ENCODE results near the gene MROH7. TPM values are rescaled to one million over a fixed set of nuclear protein-coding genes. Genes with fewer than 3 reads are reported as not detected.

The MROH7 gene
- polyA plus RNA-seq, 3 donors, result 1.1 TPM; not detected in 2

DNA sequence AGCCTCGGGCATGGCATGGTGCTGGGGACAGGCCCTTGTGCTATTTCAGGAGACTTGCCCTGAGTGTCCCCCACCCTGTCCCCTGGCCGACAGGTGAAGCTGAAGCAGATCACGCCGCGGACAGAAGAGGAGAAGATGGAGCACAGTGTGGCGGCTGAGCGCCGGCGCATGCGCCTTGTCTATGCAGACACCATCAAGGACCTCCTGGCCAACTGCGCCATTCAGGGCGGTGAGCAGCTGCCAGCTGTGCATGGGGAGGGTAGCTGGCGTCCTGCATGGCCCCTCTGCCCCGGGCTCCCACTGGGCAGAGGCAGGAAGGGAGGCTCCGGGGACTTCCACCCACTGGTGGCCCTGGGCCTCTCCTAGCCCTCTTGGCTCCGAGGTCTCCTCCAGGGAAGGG lies 47.1 kb upstream of the MROH7 start:
- Histone ChIP-seq H3K79me2 (ENCODE audit: insufficient read depth, low read length) (no peaks in the 10 kb centered on the region), H3K27me3 (ENCODE audit: control insufficient read depth in 2 of 2, insufficient read depth in 2 of 2, low read length in 2 of 2) (no peaks in the 10 kb centered on the region), H3K4me3 (replicated peaks in 1 of 3; ENCODE audit: low read depth in 2 of 3, low read length in 3 of 3) (no peak overlapping the region), H3K9ac (ENCODE audit: insufficient read depth, low read length, poor library complexity, severe bottlenecking) (no peak overlapping the region), H3K9me3 (replicated peaks in 1 of 2; ENCODE audit: control insufficient read depth in 1 of 2, insufficient read depth in 1 of 2, low read length in 2 of 2) (no peaks in the 10 kb centered on the region), H2AFZ (ENCODE audit: insufficient read depth, low read depth, low read length, poor library complexity, severe bottlenecking) (no peak overlapping the region), H3K36me3 (replicated peaks in 1 of 2; ENCODE audit: control insufficient read depth in 1 of 2, insufficient read depth in 2 of 2, low read length in 2 of 2) (no peaks in the 10 kb centered on the region), H4K20me1 (ENCODE audit: insufficient read depth, low read length) (no peaks in the 10 kb centered on the region), H3K27ac (ENCODE audit: low read depth in 1 of 2, low read length in 2 of 2) (no peak overlapping the region), H3K4me2 (replicated peaks; ENCODE audit: extremely low read depth, low read length, poor library complexity, severe bottlenecking) (no peak overlapping the region), H3K4me1 (ENCODE audit: control insufficient read depth in 1 of 2, insufficient read depth in 2 of 2, low read length in 2 of 2) (no peaks in the 10 kb centered on the region)
- intact Hi-C loops (cut with micrococcal nuclease), result no loop called here
- H3K9me3 Mint-ChIP-seq, result no peaks in the 10 kb centered on the region
- WGBS (ENCODE audit: insufficient coverage), result 86% methylated on average over 9 of the region's 16 CpGs
- H3K4me3 Mint-ChIP-seq, result no peak overlapping the region
- H3K36me3 Mint-ChIP-seq, result peaks cover 12 to 33% of the 10 kb centered on the region in 2 donors
- peaks cover 0 to 1% (median 0%) of the 10 kb centered on the region in 3 donors for H3K27me3 Mint-ChIP-seq (ENCODE audit: low read depth in 3 of 3)
- TF ChIP-seq, protein P1, sequence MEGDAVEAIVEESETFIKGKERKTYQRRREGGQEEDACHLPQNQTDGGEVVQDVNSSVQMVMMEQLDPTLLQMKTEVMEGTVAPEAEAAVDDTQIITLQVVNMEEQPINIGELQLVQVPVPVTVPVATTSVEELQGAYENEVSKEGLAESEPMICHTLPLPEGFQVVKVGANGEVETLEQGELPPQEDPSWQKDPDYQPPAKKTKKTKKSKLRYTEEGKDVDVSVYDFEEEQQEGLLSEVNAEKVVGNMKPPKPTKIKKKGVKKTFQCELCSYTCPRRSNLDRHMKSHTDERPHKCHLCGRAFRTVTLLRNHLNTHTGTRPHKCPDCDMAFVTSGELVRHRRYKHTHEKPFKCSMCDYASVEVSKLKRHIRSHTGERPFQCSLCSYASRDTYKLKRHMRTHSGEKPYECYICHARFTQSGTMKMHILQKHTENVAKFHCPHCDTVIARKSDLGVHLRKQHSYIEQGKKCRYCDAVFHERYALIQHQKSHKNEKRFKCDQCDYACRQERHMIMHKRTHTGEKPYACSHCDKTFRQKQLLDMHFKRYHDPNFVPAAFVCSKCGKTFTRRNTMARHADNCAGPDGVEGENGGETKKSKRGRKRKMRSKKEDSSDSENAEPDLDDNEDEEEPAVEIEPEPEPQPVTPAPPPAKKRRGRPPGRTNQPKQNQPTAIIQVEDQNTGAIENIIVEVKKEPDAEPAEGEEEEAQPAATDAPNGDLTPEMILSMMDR (IDR thresholded peaks at IDR 0.05), result no peak
- no peak overlapping the region for H3K27ac Mint-ChIP-seq
- no peaks in the 10 kb centered on the region for H3K4me1 Mint-ChIP-seq
- no peak for DNase-seq

DNA sequence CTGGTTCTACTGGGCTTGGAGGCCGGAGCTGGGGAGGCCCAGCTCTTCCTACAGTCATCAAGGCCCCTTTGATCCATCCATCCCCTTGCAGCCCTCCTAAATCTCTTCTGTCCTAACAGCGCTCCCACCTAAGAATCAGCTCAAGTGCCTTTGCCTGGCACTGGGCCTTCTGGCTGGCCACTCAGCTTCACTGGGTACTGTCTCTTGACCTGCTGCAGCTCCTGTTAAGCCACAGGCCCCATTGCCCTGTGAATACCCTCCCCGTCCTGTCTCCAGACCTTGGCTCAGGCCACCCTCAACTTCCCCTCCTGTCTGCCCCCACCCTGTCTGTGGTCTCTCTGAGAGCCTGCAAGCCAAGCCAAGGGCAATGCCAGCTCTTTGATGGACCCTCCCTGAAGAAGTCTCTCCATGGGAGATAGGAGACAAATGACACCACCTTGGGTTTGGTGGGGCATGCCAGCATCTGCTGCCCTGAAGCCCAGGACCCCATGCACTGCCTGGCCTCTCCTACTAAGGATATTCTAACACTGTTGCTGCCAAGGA lies 45.6 kb upstream of the MROH7 start:
- Histone ChIP-seq H3K79me2 (ENCODE audit: insufficient read depth, low read length) (no peaks in the 10 kb centered on the region), H3K27ac (ENCODE audit: low read depth in 1 of 2, low read length in 2 of 2) (no peak overlapping the region), H3K9ac (ENCODE audit: insufficient read depth, low read length, poor library complexity, severe bottlenecking) (no peak overlapping the region), H3K4me1 (ENCODE audit: control insufficient read depth in 1 of 2, insufficient read depth in 2 of 2, low read length in 2 of 2) (no peaks in the 10 kb centered on the region), H2AFZ (ENCODE audit: insufficient read depth, low read depth, low read length, poor library complexity, severe bottlenecking) (no peak overlapping the region), H3K4me3 (replicated peaks in 1 of 3; ENCODE audit: low read depth in 2 of 3, low read length in 3 of 3) (no peak overlapping the region), H4K20me1 (ENCODE audit: insufficient read depth, low read length) (no peaks in the 10 kb centered on the region), H3K27me3 (ENCODE audit: control insufficient read depth in 2 of 2, insufficient read depth in 2 of 2, low read length in 2 of 2) (no peaks in the 10 kb centered on the region), H3K9me3 (replicated peaks in 1 of 2; ENCODE audit: control insufficient read depth in 1 of 2, insufficient read depth in 1 of 2, low read length in 2 of 2) (no peaks in the 10 kb centered on the region), H3K36me3 (replicated peaks in 1 of 2; ENCODE audit: control insufficient read depth in 1 of 2, insufficient read depth in 2 of 2, low read length in 2 of 2) (no peaks in the 10 kb centered on the region), H3K4me2 (replicated peaks; ENCODE audit: extremely low read depth, low read length, poor library complexity, severe bottlenecking) (no peak overlapping the region)
- H3K36me3 Mint-ChIP-seq, result peaks cover 12 to 29% of the 10 kb centered on the region in 2 donors
- DNase-seq, result no peak
- no peaks in the 10 kb centered on the region for H3K9me3 Mint-ChIP-seq
- whole genome bisulfite sequencing (ENCODE audit: insufficient coverage), result 100% methylated on average over 2 of the region's 3 CpGs
- peak overlapping the region in 2 of 7 donors; percentile 45 to 53 for H3K27ac Mint-ChIP-seq
- H3K4me3 Mint-ChIP-seq, result no peak overlapping the region
- peaks cover 0 to 1% (median 0%) of the 10 kb centered on the region in 3 donors for H3K27me3 Mint-ChIP-seq (ENCODE audit: low read depth in 3 of 3)
- intact Hi-C loops (cut with micrococcal nuclease), result no loop called here
- H3K4me1 Mint-ChIP-seq, result no peaks in the 10 kb centered on the region
- TF ChIP-seq, protein P1 (IDR thresholded peaks at IDR 0.05), result no peak
